Stimulated activated CD8-positive, alpha-beta memory T cell treated with anti-CD3 and anti-CD28 coated beads, Interleukin-15, amount 100 ng/mL, for 24 hours (primary cell): ENCODE measurements around the gene B4GALT1.
A peak's percentile ranks its signal among the peaks of the same experiment; 100 is the strongest.

Experiments used
- DNase-seq: peaks from one replicate; pipeline ENCODE4 v3.0.0-alpha.2; 2020; ENCODE audit warnings: low read depth

Gene B4GALT1, protein sequence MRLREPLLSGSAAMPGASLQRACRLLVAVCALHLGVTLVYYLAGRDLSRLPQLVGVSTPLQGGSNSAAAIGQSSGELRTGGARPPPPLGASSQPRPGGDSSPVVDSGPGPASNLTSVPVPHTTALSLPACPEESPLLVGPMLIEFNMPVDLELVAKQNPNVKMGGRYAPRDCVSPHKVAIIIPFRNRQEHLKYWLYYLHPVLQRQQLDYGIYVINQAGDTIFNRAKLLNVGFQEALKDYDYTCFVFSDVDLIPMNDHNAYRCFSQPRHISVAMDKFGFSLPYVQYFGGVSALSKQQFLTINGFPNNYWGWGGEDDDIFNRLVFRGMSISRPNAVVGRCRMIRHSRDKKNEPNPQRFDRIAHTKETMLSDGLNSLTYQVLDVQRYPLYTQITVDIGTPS

DNA sequence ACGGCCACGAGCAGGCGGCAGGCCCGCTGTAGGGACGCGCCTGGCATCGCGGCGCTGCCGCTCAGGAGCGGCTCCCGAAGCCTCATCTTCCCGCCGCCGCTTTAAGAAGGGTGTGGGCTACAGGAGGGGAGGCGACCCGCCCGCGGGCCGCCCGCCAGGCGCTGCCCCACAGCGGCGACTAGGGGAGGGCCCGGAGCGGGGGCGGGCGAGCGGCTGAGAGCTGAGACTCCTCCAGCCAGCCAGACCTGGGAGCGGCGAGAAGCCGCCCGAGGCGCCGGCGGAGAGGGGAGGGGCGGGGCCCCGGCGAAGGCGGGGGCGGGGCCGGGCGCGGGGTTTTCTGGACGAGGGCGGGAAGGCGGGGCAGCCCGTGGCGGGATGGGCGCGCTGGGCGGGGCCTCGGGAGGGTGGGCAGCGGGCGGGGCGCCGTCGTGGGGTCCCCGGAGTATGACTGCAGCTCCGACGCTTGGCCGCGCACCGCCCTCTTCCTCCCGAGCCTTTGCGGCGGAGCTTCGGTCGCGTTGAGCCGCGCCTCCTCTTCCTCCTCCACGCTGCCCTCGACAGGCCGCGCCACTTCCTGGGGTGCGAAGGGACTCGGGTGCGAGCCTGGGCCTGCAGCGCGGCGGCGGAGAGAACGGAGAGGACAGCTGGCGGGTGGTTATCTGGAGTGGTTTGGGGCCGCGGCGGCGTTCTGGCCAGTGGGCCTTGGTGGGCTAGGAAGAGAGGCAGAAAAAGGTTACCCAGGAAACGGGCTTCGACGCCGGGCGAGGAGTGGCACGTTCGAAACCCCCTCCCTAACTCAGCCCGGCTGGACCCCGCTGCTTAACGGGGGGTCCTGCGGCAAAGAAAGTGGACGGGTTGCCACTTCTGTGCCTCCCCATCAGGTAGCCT is at the start of gene B4GALT1:
TSS of gene B4GALT1 (minus strand) at position 253 of the 888 bp plus-strand sequence. CDS start at position 86, 167 bp downstream.
- DNase-seq, result peak; percentile 98

DNA sequence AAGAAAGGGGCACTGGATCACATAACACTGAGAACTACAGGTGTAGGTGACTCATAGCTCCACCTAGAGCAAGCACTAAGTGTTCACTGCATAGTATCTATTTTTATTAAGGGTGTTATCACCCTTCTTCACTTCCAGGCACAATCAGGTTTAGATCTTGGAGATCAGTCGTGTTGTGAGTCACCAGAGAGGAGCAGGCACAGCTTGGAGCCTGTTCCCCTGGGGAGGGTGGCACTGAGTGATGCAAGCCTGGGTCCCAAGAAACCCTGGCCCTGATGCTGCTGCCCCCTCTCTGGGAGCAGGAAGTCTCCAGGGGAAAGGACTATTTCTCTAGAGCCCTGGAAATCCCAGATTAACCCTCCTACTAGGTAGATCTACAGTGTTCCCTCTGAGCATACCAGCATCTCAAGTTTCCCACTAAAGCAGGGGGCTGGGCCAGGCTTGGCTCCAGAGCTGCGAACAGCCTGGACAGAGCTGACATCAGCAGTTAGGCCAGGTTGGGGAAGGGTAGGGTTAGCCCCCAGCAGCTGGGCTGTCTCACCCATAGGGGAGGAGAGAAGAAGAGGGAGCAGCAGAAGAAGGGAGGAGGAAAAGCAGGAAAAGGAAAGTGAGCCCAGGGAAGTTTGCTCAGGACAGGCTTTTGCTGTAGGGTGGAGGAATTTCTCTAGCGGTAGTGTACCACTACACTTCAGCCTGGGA is 44.7 kb upstream of the B4GALT1 start:
- DNase-seq, result no peak

DNA sequence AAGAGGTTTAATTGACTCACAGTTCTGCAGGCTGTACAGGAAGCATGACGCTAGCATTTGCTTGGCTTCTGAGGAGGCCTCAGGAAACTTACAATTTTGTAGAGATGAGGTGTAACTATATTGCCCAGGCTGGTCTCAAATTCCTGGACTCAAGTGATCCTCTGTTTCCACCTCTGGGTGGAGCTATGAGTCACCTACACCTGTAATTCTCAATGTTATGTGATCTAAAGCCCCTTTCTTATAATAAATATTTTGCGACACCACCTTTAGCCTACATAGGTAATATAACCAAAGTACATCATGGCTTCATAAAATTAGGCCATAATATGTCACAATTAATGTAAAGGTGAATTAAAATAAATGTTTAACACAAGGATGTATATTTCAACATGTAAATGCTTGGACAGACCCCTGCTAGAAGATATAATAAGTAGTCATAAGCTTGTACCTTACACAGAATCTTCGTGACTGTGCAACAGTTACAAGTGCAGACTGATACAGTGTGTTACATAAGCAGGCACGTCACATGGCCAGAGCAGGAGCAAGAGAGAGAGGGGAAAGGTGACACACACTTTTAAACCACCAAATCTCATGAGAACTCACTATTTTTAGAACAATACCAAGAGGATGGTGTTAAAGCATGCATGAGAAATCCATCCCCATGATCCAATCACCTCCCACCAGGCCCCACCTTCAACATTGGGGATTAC is 43.0 kb upstream of the B4GALT1 start:
- DNase-seq, result no peak

DNA sequence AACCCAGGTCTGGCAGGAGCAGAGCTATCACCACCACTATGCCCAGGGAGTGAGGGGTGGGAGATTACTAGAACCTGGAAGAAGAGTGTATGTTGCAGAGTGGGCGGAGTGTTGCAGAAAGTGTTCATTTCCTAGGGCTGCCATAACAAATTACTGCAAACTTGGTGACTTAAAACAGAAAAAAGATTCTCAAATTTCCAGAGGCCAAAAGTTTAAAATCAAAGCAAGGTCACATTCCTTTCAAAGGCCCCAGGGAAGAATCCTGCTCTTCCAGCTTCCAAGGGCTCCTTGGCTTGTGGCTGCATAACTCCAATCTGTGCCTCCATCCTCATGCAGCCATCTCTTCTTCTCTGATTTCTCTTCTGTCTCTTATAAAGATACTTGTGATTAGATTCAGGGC is 42.3 kb upstream of the B4GALT1 start:
- DNase-seq, result no peak

DNA sequence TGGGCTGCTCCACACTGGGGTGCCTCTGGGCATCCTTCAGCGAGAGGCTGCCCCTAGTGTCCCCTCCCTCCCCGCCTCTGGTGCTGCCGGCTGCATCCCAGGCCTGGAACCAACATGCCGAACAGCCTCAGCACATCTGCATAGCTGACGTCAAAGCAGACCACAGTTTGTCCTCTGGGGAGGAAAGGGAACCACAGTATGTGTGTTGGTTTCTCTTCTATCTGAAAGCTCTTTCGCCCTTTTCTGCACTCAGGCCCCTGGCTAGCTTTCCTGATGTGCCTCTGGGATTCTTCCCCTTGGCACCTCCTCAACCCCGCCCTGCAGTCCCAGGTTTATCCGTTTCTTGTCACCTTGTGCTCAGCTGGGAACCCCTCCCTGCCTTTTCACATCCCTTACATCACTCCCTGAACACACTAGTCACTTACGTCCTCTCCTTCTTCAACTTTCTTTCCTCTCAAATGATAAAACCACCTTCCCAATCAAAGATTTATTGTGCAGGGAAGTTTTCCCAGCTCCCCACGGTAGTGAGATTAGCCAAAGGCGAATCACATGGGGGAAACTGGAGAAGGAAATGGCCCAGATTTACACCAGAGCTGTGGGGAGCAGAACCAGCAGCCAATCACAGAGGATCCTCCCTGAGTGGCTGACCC is 35.5 kb upstream of the B4GALT1 start:
- DNase-seq, result no peak

DNA sequence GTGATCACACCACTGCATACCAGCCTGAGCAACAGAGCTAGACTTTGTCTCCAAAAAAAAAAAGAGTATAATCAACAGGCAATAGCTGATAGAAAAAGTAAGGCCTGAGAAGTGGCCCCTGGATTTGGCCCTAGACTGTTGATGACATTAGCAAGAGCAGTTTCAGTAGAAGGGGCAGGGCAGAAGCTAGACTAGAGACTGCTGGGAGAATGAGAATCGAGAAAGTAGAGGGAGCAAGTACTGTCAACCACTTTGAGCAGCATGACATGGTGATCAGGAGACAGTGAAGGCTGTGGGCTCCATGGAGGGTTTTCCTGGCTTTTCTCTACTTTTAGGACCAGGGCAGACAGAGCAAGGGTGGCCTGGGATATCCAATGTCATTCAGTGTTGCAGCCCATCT is 34.9 kb upstream of the B4GALT1 start:
- no peak for DNase-seq

DNA sequence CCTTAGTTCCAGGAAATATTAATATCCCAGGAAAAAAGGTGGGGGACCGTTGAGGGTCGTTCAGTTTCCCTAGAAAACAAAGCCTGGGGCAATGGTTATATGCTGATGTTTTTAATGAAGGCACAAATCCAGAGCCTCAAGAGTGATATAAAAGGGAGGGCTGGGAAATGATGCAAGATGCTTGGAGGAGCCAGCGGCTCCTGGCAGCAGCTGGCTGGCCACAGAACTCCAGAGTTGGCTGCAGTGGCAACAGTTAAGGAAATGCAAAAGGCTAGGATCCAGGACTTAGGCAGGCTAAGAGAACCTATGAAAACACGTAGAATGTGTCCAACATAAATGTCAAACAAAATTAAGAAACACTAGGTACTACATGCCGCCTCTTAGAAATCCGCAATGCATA is 31.0 kb upstream of the B4GALT1 start:
- no peak for DNase-seq

DNA sequence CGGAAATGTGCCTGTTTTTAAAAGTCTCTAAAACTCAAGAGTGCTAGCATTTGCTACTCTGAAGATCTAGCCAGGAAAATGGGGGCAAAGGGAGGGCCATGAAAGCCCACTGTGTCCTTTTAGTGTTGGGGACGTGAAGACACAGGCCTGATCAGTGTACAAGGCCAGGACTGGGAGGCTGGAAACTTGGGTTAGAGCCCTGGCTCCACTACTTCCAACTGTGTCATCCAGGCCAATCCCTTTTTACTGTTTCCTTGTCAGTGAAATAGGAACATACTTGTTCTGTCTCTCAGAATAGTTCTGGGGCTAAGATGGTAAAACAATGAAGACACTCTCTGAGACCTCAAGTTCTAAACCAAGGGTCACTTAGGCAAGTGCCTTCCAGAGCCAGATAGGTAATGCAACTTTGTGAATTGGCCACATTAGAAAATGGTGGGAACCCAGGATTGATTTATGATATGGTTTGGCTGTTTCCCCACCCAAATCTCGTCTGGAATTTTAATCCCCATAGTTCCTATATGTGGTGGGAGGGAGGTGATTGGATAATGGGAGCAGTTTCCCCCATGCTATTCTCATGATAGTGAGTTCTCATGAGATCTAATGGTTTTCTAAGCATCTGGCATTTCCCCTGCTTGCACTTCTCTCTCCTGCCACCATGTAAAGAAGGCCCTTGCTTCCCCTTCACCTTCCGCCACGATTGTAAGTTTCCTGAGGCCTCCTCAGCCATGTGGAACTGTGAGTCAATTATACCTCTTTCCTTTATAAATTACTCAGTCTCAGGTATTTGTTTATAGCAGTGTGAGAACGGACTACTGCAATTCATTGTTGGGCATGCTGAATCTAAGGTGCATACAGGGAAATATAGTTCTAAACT is 30.4 kb upstream of the B4GALT1 start:
- no peak for DNase-seq

DNA sequence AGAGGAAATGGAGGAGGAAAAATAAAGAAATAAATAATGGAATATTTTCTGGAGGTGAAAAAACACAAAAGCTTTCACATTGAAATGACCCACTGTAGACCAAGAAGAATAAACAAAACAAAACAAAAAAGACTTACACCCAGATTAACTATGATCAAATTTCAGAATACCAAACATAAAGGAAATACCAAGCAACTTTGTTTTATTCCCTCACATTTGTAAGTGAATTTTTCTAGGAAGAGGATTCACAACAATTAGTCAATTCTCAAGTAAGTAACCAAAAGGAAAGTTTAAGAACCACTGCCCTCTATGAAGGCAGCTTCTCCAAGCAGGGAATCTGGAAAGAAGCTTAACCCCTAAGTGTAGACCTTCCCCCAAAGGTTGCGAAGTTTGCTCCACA is 29.6 kb upstream of the B4GALT1 start:
- no peak for DNase-seq

DNA sequence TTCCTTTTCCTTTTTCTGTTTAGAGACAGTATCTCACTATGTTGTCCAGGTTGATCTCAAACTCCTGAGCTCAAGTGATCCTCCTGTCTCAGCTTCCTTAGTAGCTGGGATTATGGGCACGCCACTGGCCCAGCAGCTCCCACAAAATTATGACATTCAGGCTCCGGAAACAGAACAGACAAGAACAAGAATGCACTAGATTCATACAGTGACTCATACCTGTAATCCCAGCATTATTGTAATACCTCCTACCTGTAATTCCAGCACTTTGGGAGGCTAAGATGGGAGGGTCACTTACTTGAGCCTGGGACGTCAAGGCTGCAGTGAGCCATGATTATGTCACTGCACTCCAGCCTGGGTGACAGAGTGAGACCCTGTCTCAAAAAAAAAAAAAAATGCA is 26.7 kb upstream of the B4GALT1 start:
- DNase-seq, result no peak

DNA sequence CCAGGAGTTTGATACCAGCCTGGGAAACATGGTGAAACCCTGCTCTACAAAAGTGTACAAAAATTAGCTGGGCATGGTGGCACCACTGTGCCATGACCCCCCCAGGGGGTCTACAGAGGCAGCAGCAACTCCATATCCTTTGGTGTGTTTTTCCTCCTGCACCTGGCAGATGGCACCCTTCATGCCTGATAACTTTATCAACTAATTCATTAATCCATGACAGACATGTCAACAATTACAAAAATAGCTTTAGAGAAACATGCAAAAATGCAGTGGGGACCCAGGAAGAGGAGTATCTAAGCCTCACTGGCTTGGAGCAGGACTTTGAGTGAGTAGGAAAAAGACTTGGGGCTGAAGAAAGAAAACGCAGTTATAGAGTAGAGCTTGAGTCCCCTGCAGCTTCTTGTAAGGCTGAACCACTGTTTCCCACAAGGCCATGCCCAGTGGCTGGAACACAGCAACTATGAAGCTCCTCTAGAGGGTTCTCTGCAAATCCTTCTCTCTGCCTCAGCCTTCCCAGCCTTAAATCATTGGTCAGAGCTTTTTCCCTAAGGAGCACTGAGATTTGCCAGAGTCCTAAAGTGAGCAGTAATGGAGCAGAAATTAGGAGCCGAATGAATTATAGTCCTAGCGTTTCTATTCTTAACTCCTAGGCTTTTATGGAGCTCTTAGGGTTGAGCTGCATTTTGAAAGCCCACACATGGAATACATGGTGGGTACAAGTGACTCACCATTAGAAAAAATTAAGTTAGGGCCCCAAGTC is 25.5 kb upstream of the B4GALT1 start:
- no peak for DNase-seq

DNA sequence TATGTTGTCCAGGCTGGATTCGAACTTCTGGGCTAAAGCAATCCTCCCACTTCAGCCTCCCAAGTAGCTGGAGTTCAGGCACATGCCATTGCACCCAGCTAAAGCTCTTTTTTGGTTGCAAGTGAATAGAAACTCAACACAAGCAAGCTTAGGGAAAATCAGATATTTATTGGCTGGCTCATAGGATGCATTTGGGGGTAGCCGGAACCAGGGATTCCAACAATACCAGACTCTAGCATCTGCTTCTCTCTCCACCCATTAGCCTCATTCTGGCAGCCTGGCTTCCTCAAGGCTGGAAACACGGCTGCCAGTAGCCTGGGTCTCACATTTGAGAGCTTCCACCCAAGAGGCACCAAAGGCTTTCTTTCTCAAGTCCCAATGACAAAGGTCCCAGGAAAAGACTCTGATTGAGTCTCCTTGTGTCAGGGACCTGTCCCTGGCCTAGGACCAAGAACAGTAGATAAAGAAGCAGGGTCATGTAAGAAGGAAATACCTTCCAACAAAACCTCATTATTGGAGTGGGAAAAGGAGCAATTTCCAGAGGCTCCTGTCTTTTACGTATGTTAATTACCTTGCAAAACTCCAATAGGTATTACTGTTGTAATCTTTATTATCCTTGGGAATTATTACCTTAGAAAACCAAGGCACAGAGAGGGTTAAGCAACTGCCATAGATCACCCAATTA is 23.0 kb upstream of the B4GALT1 start:
- no peak for DNase-seq

DNA sequence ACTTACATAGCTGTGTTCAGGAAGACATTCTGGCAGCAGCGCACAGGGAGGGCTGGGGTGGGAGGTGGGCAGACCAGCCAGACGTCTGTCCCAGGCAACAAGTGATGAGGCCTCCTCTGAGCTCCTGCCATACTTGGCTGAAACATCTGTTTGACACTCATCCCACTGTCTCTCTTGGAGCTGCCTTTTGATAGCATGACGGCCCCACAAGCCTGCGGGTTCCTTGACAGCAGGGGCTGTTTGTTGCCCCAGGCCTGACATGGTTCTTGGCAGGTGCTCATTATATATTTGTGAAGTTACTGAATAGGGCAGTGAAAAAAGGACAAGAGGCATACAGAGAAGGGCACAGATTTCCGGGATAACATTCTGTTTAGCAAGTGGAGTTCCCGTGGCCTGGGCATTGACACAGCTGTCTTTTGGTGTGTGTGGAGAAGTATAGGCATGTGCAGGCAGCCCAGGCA is 22.2 kb upstream of the B4GALT1 start:
- DNase-seq, result no peak

DNA sequence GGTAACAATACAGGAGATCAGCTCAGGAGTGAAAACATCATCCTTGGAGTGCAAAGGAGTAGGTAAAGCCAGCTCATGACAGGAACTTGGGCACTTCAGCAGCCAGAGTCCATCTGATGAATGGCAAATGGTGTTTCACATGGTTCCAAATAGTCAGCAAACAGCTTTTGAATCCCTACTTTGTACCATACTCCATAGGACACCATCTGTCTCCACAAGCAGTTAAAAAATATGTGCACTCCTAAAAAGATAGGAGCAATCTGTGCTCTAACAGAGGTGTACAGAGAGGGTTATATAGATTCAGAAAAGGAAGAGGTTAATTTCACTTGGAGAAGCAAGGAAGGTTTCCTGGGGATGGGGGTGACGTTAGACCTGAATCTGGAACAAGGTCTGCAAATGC is 21.6 kb upstream of the B4GALT1 start:
- no peak for DNase-seq

DNA sequence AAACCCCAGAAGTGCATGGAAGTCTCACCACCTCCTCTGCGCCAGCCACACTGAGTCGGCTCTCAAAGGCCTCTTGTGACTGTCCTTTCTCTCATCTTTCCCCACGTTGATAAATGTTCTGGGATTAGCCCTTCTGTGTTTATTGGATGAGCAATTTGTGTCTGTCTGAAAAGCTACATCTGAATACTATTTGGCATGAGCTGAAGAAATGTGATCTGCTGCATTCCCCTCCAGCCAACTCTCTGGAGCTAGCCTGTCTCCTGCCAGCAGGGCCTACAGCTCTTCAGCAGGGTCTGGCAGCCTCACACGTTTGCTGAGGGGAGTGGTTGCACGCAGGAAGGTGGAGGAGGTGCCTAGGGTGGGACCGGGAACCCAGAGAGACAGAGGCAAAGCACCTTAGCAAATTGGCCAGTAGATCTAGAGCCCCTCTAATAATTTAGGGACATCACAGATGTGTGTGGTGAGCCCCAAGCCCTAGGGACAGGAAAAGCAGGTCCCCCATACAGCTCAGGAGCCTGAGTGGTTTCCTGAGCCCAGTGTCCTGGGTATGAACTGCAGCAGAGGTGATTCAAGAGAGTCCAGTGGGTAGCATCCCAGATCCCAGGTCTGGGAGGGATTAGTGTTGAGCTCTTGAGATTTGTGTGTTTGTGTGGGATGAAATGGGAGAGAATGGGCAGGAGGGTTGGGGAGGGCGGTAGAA is 20.5 kb upstream of the B4GALT1 start:
- DNase-seq, result no peak

DNA sequence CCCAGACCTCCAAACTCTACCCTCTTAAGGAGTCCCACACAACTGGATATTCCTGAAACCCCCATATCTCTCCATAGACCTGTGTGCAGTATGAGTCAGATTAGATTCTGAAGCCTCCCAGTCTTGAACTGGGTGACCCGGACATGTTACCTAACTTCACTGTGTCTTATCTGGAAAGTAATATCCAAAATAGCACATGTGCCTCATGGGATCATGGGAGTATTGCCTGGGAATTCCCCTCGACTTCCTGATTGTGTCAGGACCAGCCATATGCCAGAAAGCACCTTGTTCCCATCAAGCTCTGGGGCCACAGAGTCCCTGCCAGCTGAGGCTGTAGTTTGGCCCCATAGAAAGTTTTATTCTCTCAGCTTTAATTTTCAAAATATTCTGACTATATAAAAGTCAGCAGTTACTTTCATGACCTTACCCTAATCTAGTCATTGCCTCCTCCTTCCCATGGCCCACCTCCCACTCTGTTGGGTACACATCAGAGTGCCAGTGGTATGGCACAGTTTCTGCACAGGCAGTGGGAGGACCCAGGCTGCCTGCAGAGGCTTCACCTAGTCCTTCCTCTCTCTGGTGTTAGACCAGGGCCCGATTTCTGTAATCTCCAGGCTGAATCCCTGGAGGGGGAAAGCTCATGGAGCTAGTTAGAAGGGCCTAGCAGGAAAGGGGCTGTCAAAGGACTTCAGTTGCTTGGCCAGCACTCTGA is 19.5 kb upstream of the B4GALT1 start:
- no peak for DNase-seq

DNA sequence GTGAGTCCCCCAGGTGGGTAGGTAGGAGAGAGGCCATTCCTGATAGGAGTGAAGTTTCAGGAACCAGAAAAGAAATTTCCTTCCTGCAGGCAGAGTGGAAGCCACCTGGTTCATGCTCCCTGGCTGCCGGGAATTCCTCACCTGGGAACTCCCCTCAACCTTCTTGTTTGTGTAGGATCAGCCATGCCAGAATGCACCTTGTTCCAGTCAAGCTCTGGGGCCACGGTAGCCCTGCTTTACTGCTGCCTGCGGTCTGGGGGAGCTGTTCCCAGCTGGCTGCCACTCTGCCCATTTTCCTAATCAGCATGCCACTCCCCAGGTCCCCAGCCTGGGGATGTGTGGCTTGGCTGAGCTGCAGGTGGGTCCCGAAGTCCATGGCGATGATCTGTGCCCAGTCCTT is 18.7 kb upstream of the B4GALT1 start:
- no peak for DNase-seq

DNA sequence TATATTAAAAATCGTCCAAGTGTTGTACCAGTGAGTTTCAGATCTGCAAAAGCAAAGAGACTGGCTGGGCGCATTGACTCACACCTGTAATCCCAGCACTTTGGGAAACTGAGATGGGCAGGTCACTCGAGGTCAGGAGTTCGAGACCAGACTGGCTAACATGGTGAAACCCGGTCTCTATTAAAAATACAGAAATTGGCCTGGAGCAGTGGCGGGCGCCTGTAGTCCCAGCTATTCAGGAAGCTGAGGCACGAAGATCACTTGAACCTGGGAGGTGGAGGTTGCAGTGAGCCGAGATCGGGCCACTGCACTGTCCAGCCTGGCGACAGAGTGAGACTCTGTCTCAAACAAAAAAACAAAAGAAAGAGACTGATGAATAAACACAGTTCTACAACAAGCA is 18.3 kb upstream of the B4GALT1 start:
- DNase-seq, result no peak
